Vagina (tissue), 2 donors: Measurements from ENCODE around the gene CWH43.

Experiments
- CTCF ChIP-seq, 3 experiments: fragments of 450-650 bp in 2 of 3; fragments of 200-600 bp in 1 of 3; sonication (generic) in 1 of 3; IDR thresholded peaks; one replicate each; pipeline ENCODE4 v1.5.1; 2017 to 2019; ENCODE audit warnings: antibody characterized with exemption in 3 of 3, mild to moderate bottlenecking in 2 of 3, moderate library complexity in 2 of 3
- POLR2A ChIP-seq, 2 donors: fragments of 450-650 bp; IDR thresholded peaks; one replicate each; pipeline ENCODE4 v1.6.1; 2017; ENCODE audit warnings: antibody characterized with exemption in 2 of 2, mild to moderate bottlenecking in 2 of 2, moderate library complexity in 2 of 2
- POLR2AphosphoS5 ChIP-seq, 2 donors: sonication (generic); formaldehyde crosslinking; IDR thresholded peaks; one replicate each; pipeline ENCODE4 v1.9.0; 2017; ENCODE audit warnings: antibody characterized with exemption in 2 of 2, mild to moderate bottlenecking in 2 of 2, low read depth in 1 of 2; ENCODE audit not compliant: insufficient read depth in 1 of 2

DNA sequence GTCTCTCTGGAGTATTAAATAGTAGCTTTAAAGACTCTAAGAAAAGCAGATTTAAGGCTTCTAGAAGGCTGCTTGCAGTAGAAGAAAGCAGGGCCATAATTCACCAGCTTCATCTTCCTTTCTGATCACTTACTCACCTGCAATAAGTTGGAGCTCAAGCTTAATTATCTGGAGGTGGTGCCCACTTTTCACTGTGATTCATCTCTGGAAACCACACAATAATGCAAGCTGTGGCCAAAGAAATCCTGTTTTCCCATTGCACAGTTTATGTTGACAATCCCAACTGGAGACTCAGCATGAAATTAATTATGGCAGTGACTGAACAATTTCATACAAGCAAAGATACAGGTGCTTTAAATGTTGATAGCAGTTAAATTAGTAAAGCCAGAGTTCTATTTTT lies 14.7 kb downstream of the CWH43 start:
- TF ChIP-seq CTCF (IDR thresholded peaks at IDR 0.05) (no peak), POLR2A (IDR thresholded peaks at IDR 0.05) (no peak), POLR2AphosphoS5 (IDR thresholded peaks at IDR 0.05; ENCODE audit: insufficient read depth in 1 of 2, low read depth in 1 of 2) (no peak)
